T-helper 1 cell (primary cell): Measurements from ENCODE around the gene PRSS50.

Source experiments
- DNase-seq, 5 donors: peaks; one replicate each; pipeline ENCODE4 v3.0.0-alpha.2; 2012 to 2020

Gene PRSS50

GRCh38 chr3:46725621-46726314 lies 8.1 kb upstream of the PRSS50 start:
- DNase-seq, result no peak

- peak in 1 of 5 donors; percentile 31 for DNase-seq
Observed at GRCh38 chr3:46724424-46724823, 6.8 kb upstream of the PRSS50 start.

- no peak for DNase-seq
Observed at GRCh38 chr3:46722443-46722842, 4.8 kb upstream of the PRSS50 start.

- DNase-seq, result no peak
Observed at GRCh38 chr3:46721009-46721408, 3.3 kb upstream of the PRSS50 start.

- no peak for DNase-seq
Observed at GRCh38 chr3:46719735-46720271, 2.1 kb upstream of the PRSS50 start.

GRCh38 chr3:46719044-46719565 lies 1.4 kb upstream of the PRSS50 start:
- DNase-seq, result no peak

GRCh38 chr3:46716461-46717441 lies 918 bp downstream of the PRSS50 start:
- no peak for DNase-seq

GRCh38 chr3:46715507-46716175 lies 2.0 kb downstream of the PRSS50 start:
- no peak for DNase-seq

- no peak for DNase-seq
Observed at GRCh38 chr3:46714728-46715506, 2.8 kb downstream of the PRSS50 start.

- DNase-seq, result no peak
Observed at GRCh38 chr3:46713898-46714552, 3.6 kb downstream of the PRSS50 start.

- peak in 1 of 5 donors; percentile 11 for DNase-seq
Observed at GRCh38 chr3:46713050-46713897, 4.4 kb downstream of the PRSS50 start.

GRCh38 chr3:46712191-46713049 lies 5.2 kb downstream of the PRSS50 start:
- DNase-seq, result no peak

- DNase-seq, result no peak
Observed at GRCh38 chr3:46711760-46712159, 5.9 kb downstream of the PRSS50 start.

- no peak for DNase-seq
Observed at GRCh38 chr3:46711305-46711704, 6.4 kb downstream of the PRSS50 start.

GRCh38 chr3:46710671-46711295 lies 6.9 kb downstream of the PRSS50 start:
- DNase-seq, result no peak

GRCh38 chr3:46710229-46710628 lies 7.4 kb downstream of the PRSS50 start:
- DNase-seq, result no peak

- no peak for DNase-seq
Observed at GRCh38 chr3:46709721-46710120, 7.9 kb downstream of the PRSS50 start.

- DNase-seq, result no peak
Observed at GRCh38 chr3:46709157-46709654, 8.5 kb downstream of the PRSS50 start.
